ENCODE measurements around the gene TEAD1.

TEAD1 gene

GRCh38 chr11:12846786-12847615 is 172.8 kb downstream of the TEAD1 start:
- no peak for DNase-seq (ENCODE audit: low read depth)
- TF ChIP-seq CTCF (conservative IDR thresholded peaks at IDR 0.05; ENCODE audit: low read length), result no peak
- H3K4me3 ChIP-seq (ENCODE audit: low read length), result no peak overlapping the region

- TF ChIP-seq CTCF (conservative IDR thresholded peaks at IDR 0.05; ENCODE audit: low read length), result no peak
- no peak overlapping the region for H3K4me3 ChIP-seq (ENCODE audit: low read length)
- no peak for DNase-seq (ENCODE audit: low read depth)
These were observed 174.2 kb downstream of the TEAD1 start for GRCh38 chr11:12848413-12848812.

- DNase-seq (ENCODE audit: low read depth), result no peak
- no peak for TF ChIP-seq CTCF (conservative IDR thresholded peaks at IDR 0.05; ENCODE audit: low read length)
- no peak overlapping the region for H3K4me3 ChIP-seq (ENCODE audit: low read length)
These were observed 179.1 kb downstream of the TEAD1 start for GRCh38 chr11:12853325-12853651.

GRCh38 chr11:12853652-12854296 is 179.6 kb downstream of the TEAD1 start:
- DNase-seq (ENCODE audit: low read depth), result no peak
- TF ChIP-seq CTCF (conservative IDR thresholded peaks at IDR 0.05; ENCODE audit: low read length), result no peak
- no peak overlapping the region for H3K4me3 ChIP-seq (ENCODE audit: low read length)

- no peak overlapping the region for H3K4me3 ChIP-seq (ENCODE audit: low read length)
- DNase-seq (ENCODE audit: low read depth), result no peak
- no peak for TF ChIP-seq CTCF (conservative IDR thresholded peaks at IDR 0.05; ENCODE audit: low read length)
These were observed 180.1 kb downstream of the TEAD1 start for GRCh38 chr11:12854297-12854661.

- no peak for DNase-seq (ENCODE audit: low read depth)
These were observed 180.6 kb downstream of the TEAD1 start for GRCh38 chr11:12854829-12855228.

More at GRCh38 chr11:12854829-12855228, 180.6 kb downstream of the TEAD1 start:
- TF ChIP-seq CTCF (conservative IDR thresholded peaks at IDR 0.05; ENCODE audit: low read length), result no peak
- no peak overlapping the region for H3K4me3 ChIP-seq (ENCODE audit: low read length)

Measured in AG10803 (cell line).